ENCODE measurements around the gene BBS9. TPM values are rescaled to one million over a fixed set of nuclear protein-coding genes. Genes with fewer than 3 reads are reported as not detected.
"Not testable (repeated sequence)": the region's sequence is repeated elsewhere in the genome, so short reads cannot be mapped to it uniquely, and the experiment has no call there.

BBS9 gene
- total RNA-seq, 1 donor from 2014 or later = 51.7 TPM

- H3K36me3 ChIP-seq (ENCODE audit: control insufficient read depth in 3 of 3, insufficient read depth in 3 of 3, low read length in 3 of 3) = no peaks in the 10 kb centered on the region
- no peak overlapping the region for H3K4me3 ChIP-seq (ENCODE audit: low read length in 3 of 3)
- no peaks in the 10 kb centered on the region for H3K27me3 ChIP-seq (ENCODE audit: control insufficient read depth in 3 of 3, insufficient read depth in 3 of 3, low read length in 3 of 3)
- H3K27ac ChIP-seq (ENCODE audit: low read depth, low read length) = no peak overlapping the region
- H3K4me1 ChIP-seq (ENCODE audit: control insufficient read depth in 3 of 3, insufficient read depth in 3 of 3, low read length in 3 of 3) = no peaks in the 10 kb centered on the region
- H3K9ac ChIP-seq (ENCODE audit: low read depth in 1 of 3, low read length in 3 of 3) = no peak overlapping the region
- no peaks in the 10 kb centered on the region for H3K9me3 ChIP-seq (ENCODE audit: control insufficient read depth in 3 of 3, low read length in 3 of 3)
Observed at GRCh38 chr7:33452805-33453502, 323.6 kb downstream of the BBS9 start.

GRCh38 chr7:33457039-33457438, 327.7 kb downstream of the BBS9 start:
- H3K36me3 ChIP-seq (ENCODE audit: control insufficient read depth in 3 of 3, insufficient read depth in 3 of 3, low read length in 3 of 3) = no peaks in the 10 kb centered on the region
- H3K27ac ChIP-seq (ENCODE audit: low read depth, low read length) = no peak overlapping the region
- no peak overlapping the region for H3K9ac ChIP-seq (ENCODE audit: low read depth in 1 of 3, low read length in 3 of 3)
- no peaks in the 10 kb centered on the region for H3K4me1 ChIP-seq (ENCODE audit: control insufficient read depth in 3 of 3, insufficient read depth in 3 of 3, low read length in 3 of 3)
- no peaks in the 10 kb centered on the region for H3K9me3 ChIP-seq (ENCODE audit: control insufficient read depth in 3 of 3, low read length in 3 of 3)
- H3K27me3 ChIP-seq (ENCODE audit: control insufficient read depth in 3 of 3, insufficient read depth in 3 of 3, low read length in 3 of 3) = no peaks in the 10 kb centered on the region
- no peak overlapping the region for H3K4me3 ChIP-seq (ENCODE audit: low read length in 3 of 3)

GRCh38 chr7:33458581-33458980, 329.2 kb downstream of the BBS9 start:
- no peaks in the 10 kb centered on the region for H3K36me3 ChIP-seq (ENCODE audit: control insufficient read depth in 3 of 3, insufficient read depth in 3 of 3, low read length in 3 of 3)
- no peak overlapping the region for H3K27ac ChIP-seq (ENCODE audit: low read depth, low read length)
- no peaks in the 10 kb centered on the region for H3K4me1 ChIP-seq (ENCODE audit: control insufficient read depth in 3 of 3, insufficient read depth in 3 of 3, low read length in 3 of 3)
- H3K9ac ChIP-seq (ENCODE audit: low read depth in 1 of 3, low read length in 3 of 3) = no peak overlapping the region
- no peak overlapping the region for H3K4me3 ChIP-seq (ENCODE audit: low read length in 3 of 3)
- no peaks in the 10 kb centered on the region for H3K9me3 ChIP-seq (ENCODE audit: control insufficient read depth in 3 of 3, low read length in 3 of 3)
- H3K27me3 ChIP-seq (ENCODE audit: control insufficient read depth in 3 of 3, insufficient read depth in 3 of 3, low read length in 3 of 3) = no peaks in the 10 kb centered on the region

- no peaks in the 10 kb centered on the region for H3K36me3 ChIP-seq (ENCODE audit: control insufficient read depth in 3 of 3, insufficient read depth in 3 of 3, low read length in 3 of 3)
- no peaks in the 10 kb centered on the region for H3K4me1 ChIP-seq (ENCODE audit: control insufficient read depth in 3 of 3, insufficient read depth in 3 of 3, low read length in 3 of 3)
- H3K27ac ChIP-seq (ENCODE audit: low read depth, low read length) = no peak overlapping the region
- H3K4me3 ChIP-seq (ENCODE audit: low read length in 3 of 3) = no peak overlapping the region
- no peaks in the 10 kb centered on the region for H3K27me3 ChIP-seq (ENCODE audit: control insufficient read depth in 3 of 3, insufficient read depth in 3 of 3, low read length in 3 of 3)
- H3K9me3 ChIP-seq (ENCODE audit: control insufficient read depth in 3 of 3, low read length in 3 of 3) = no peaks in the 10 kb centered on the region
- H3K9ac ChIP-seq (ENCODE audit: low read depth in 1 of 3, low read length in 3 of 3) = no peak overlapping the region
Observed at GRCh38 chr7:33459340-33459751, 330.0 kb downstream of the BBS9 start.

GRCh38 chr7:33463131-33463530, 333.8 kb downstream of the BBS9 start:
- Histone ChIP-seq H3K27me3 (ENCODE audit: control insufficient read depth in 3 of 3, insufficient read depth in 3 of 3, low read length in 3 of 3) (no peaks in the 10 kb centered on the region), H3K4me3 (ENCODE audit: low read length in 3 of 3) (no peak overlapping the region), H3K9ac (ENCODE audit: low read depth in 1 of 3, low read length in 3 of 3) (no peak overlapping the region), H3K4me1 (ENCODE audit: control insufficient read depth in 3 of 3, insufficient read depth in 3 of 3, low read length in 3 of 3) (no peaks in the 10 kb centered on the region), H3K36me3 (ENCODE audit: control insufficient read depth in 3 of 3, insufficient read depth in 3 of 3, low read length in 3 of 3) (no peaks in the 10 kb centered on the region), H3K9me3 (ENCODE audit: control insufficient read depth in 3 of 3, low read length in 3 of 3) (no peaks in the 10 kb centered on the region), H3K27ac (ENCODE audit: low read depth, low read length) (no peak overlapping the region)

- Histone ChIP-seq H3K9me3 (ENCODE audit: control insufficient read depth in 3 of 3, low read length in 3 of 3) (no peaks in the 10 kb centered on the region), H3K4me3 (ENCODE audit: low read length in 3 of 3) (no peak overlapping the region), H3K36me3 (ENCODE audit: control insufficient read depth in 3 of 3, insufficient read depth in 3 of 3, low read length in 3 of 3) (no peaks in the 10 kb centered on the region), H3K9ac (ENCODE audit: low read depth in 1 of 3, low read length in 3 of 3) (no peak overlapping the region), H3K27me3 (ENCODE audit: control insufficient read depth in 3 of 3, insufficient read depth in 3 of 3, low read length in 3 of 3) (no peaks in the 10 kb centered on the region), H3K27ac (ENCODE audit: low read depth, low read length) (no peak overlapping the region), H3K4me1 (ENCODE audit: control insufficient read depth in 3 of 3, insufficient read depth in 3 of 3, low read length in 3 of 3) (no peaks in the 10 kb centered on the region)
Observed at GRCh38 chr7:33466203-33466602, 336.8 kb downstream of the BBS9 start.

- Histone ChIP-seq H3K27me3 (ENCODE audit: control insufficient read depth in 3 of 3, insufficient read depth in 3 of 3, low read length in 3 of 3) (no peaks in the 10 kb centered on the region), H3K9ac (ENCODE audit: low read depth in 1 of 3, low read length in 3 of 3) (no peak overlapping the region), H3K27ac (ENCODE audit: low read depth, low read length) (no peak overlapping the region), H3K4me1 (ENCODE audit: control insufficient read depth in 3 of 3, insufficient read depth in 3 of 3, low read length in 3 of 3) (peaks cover 0 to 3% (median 0%) of the 10 kb centered on the region in 3 donors), H3K4me3 (ENCODE audit: low read length in 3 of 3) (no peak overlapping the region), H3K36me3 (ENCODE audit: control insufficient read depth in 3 of 3, insufficient read depth in 3 of 3, low read length in 3 of 3) (no peaks in the 10 kb centered on the region), H3K9me3 (ENCODE audit: control insufficient read depth in 3 of 3, low read length in 3 of 3) (no peaks in the 10 kb centered on the region)
Observed at GRCh38 chr7:33471636-33472242, 342.4 kb downstream of the BBS9 start.

GRCh38 chr7:33472348-33473025, 343.1 kb downstream of the BBS9 start:
- Histone ChIP-seq H3K4me1 (ENCODE audit: control insufficient read depth in 3 of 3, insufficient read depth in 3 of 3, low read length in 3 of 3) (peaks cover 0 to 3% (median 0%) of the 10 kb centered on the region in 3 donors), H3K4me3 (ENCODE audit: low read length in 3 of 3) (no peak overlapping the region), H3K27ac (ENCODE audit: low read depth, low read length) (no peak overlapping the region), H3K36me3 (ENCODE audit: control insufficient read depth in 3 of 3, insufficient read depth in 3 of 3, low read length in 3 of 3) (no peaks in the 10 kb centered on the region), H3K27me3 (ENCODE audit: control insufficient read depth in 3 of 3, insufficient read depth in 3 of 3, low read length in 3 of 3) (no peaks in the 10 kb centered on the region), H3K9me3 (ENCODE audit: control insufficient read depth in 3 of 3, low read length in 3 of 3) (no peaks in the 10 kb centered on the region), H3K9ac (ENCODE audit: low read depth in 1 of 3, low read length in 3 of 3) (no peak overlapping the region)

- no peaks in the 10 kb centered on the region for H3K36me3 ChIP-seq (ENCODE audit: control insufficient read depth in 3 of 3, insufficient read depth in 3 of 3, low read length in 3 of 3)
- no peaks in the 10 kb centered on the region for H3K4me1 ChIP-seq (ENCODE audit: control insufficient read depth in 3 of 3, insufficient read depth in 3 of 3, low read length in 3 of 3)
- H3K9ac ChIP-seq (ENCODE audit: low read depth in 1 of 3, low read length in 3 of 3) = no peak overlapping the region
- H3K27ac ChIP-seq (ENCODE audit: low read depth, low read length) = no peak overlapping the region
- no peak overlapping the region for H3K4me3 ChIP-seq (ENCODE audit: low read length in 3 of 3)
- no peaks in the 10 kb centered on the region for H3K9me3 ChIP-seq (ENCODE audit: control insufficient read depth in 3 of 3, low read length in 3 of 3)
- no peaks in the 10 kb centered on the region for H3K27me3 ChIP-seq (ENCODE audit: control insufficient read depth in 3 of 3, insufficient read depth in 3 of 3, low read length in 3 of 3)
Observed at GRCh38 chr7:33477719-33478480, 348.5 kb downstream of the BBS9 start.

GRCh38 chr7:33484476-33484875, 355.1 kb downstream of the BBS9 start:
- not testable (repeated sequence) for H3K9ac ChIP-seq (ENCODE audit: low read depth in 1 of 3, low read length in 3 of 3); H3K36me3 ChIP-seq (ENCODE audit: control insufficient read depth in 3 of 3, insufficient read depth in 3 of 3, low read length in 3 of 3); H3K4me1 ChIP-seq (ENCODE audit: control insufficient read depth in 3 of 3, insufficient read depth in 3 of 3, low read length in 3 of 3); H3K27me3 ChIP-seq (ENCODE audit: control insufficient read depth in 3 of 3, insufficient read depth in 3 of 3, low read length in 3 of 3); H3K27ac ChIP-seq (ENCODE audit: low read depth, low read length); H3K4me3 ChIP-seq (ENCODE audit: low read length in 3 of 3); H3K9me3 ChIP-seq (ENCODE audit: control insufficient read depth in 3 of 3, low read length in 3 of 3)
